HCT116 (cell line): Measurements from ENCODE around the gene ZNF266. TPM values are rescaled to one million over a fixed set of nuclear protein-coding genes. Genes with fewer than 3 reads are reported as not detected.
A peak's percentile ranks its signal among the peaks of the same experiment; 100 is the strongest.

Experiments
- ATAC-seq: fragments of 200-7000 bp; cut with Tn5 transposase; 2 replicates; pipeline ENCODE4 v1.9.1; 2020; ENCODE audit warnings: mild to moderate bottlenecking, moderate library complexity
- BruUV-seq: library from RNA; stranded (reverse); fragments of 400-500 nt; replicated peaks from 2 replicates; lab custom pipeline; 2021; lab: Mats Ljungman, UMichigan
- CTCF ChIA-PET: fragments of 300-600 bp; sonication (Branson Sonifier 250); formaldehyde crosslinking; loops from one replicate; lab custom pipeline; 2021; ENCODE audit warnings: antibody characterized with exemption; lab: Charles Lee
- POLR2A ChIA-PET: fragments of 300-600, 350-600 bp; sonication (Branson Sonifier 250); formaldehyde crosslinking; loops from one replicate; lab custom pipeline; 2021; ENCODE audit warnings: antibody characterized with exemption; lab: Charles Lee
- RAD21 ChIA-PET, 2 experiments: fragments of 300-600 bp; sonication (Branson Sonifier 250); formaldehyde crosslinking; loops; one replicate each; lab custom pipeline; 2023; ENCODE audit warnings: low total read pairs in 2 of 2; ENCODE audit not compliant: uncharacterized antibody in 2 of 2, unreplicated experiment in 2 of 2, low non-redundant PET in 1 of 2; lab: Charles Lee
- DNase-seq: peaks from one replicate; pipeline ENCODE4 v3.0.0-alpha.2; 2010; ENCODE audit warnings: low read depth, low spot score
- H2AFZ ChIP-seq: fragments of 200-600 bp; shearing (Covaris generic), sonication (generic); 2 replicates; pipeline ENCODE4 v1.6.1; 2017; ENCODE audit warnings: low read depth, mixed run types, mixed read lengths, antibody characterized with exemption, low read length; ENCODE audit not compliant: poor library complexity, severe bottlenecking
- H3K27ac ChIP-seq: 2 replicates; pipeline ENCODE4 v1.5.1; 2012; ENCODE audit warnings: low read depth, low read length
- H3K27me3 ChIP-seq: fragments of 200-600 bp; sonication (generic); 2 replicates; pipeline ENCODE4 v1.6.1; 2016; ENCODE audit warnings: mixed run types, low read length, mixed read lengths; ENCODE audit not compliant: insufficient read depth
- H3K36me3 ChIP-seq, 2 experiments: fragments of 200-500 bp in 1 of 2; fragments of 200-600 bp in 1 of 2; sonication (Bioruptor generic) in 1 of 2; sonication (generic) in 1 of 2; 2 replicates each; pipeline versions ENCODE4 v1.5.1 to v1.6.1; 2014 to 2016; ENCODE audit warnings: low read length in 2 of 2, inconsistent platforms in 1 of 2, mixed read lengths in 1 of 2, mixed run types in 1 of 2; ENCODE audit not compliant: insufficient read depth in 2 of 2, control insufficient read depth in 1 of 2
- H3K4me1 ChIP-seq, 2 experiments: fragments of 200-600 bp in 1 of 2; sonication (generic) in 1 of 2; 2 replicates each; pipeline versions ENCODE4 v1.5.1 to v1.6.1; 2012 to 2017; ENCODE audit warnings: low read length in 2 of 2, inconsistent platforms in 1 of 2, mild to moderate bottlenecking in 1 of 2, mixed read lengths in 1 of 2, mixed run types in 1 of 2, moderate library complexity in 1 of 2; ENCODE audit not compliant: insufficient read depth in 2 of 2, control insufficient read depth in 1 of 2
- H3K4me2 ChIP-seq: fragments of 200-600 bp; sonication (generic); 2 replicates; pipeline ENCODE4 v1.6.1; 2017; ENCODE audit warnings: mixed run types, low read length, mixed read lengths
- H3K4me3 ChIP-seq, 2 experiments: fragments of 200-600 bp in 1 of 2; sonication (generic) in 1 of 2; replicated peaks in 1 of 2; 2 replicates each; pipeline ENCODE4 v1.5.1; 2011 to 2016; ENCODE audit warnings: low read length in 2 of 2, control low read depth in 1 of 2, low read depth in 1 of 2, mild to moderate bottlenecking in 1 of 2, mixed read lengths in 1 of 2, mixed run types in 1 of 2
- H3K79me2 ChIP-seq: fragments of 200-600 bp; sonication (generic); 2 replicates; pipeline ENCODE4 v1.6.1; 2017; ENCODE audit warnings: mild to moderate bottlenecking, mixed run types, low read length, moderate library complexity, mixed read lengths; ENCODE audit not compliant: insufficient read depth
- H3K9ac ChIP-seq: fragments of 200-600 bp; sonication (generic); 2 replicates; pipeline ENCODE4 v1.6.1; 2016; ENCODE audit warnings: low read length, mixed read lengths
- H3K9me2 ChIP-seq: fragments of 200-600 bp; sonication (generic), shearing (Covaris generic); 2 replicates; pipeline ENCODE4 v1.6.1; 2017; ENCODE audit warnings: mixed run types, mild to moderate bottlenecking, moderate library complexity; ENCODE audit not compliant: insufficient read depth
- H3K9me3 ChIP-seq, 2 experiments: fragments of 200-500 bp in 1 of 2; fragments of 200-600 bp in 1 of 2; sonication (Bioruptor generic) in 1 of 2; sonication (generic) in 1 of 2; 2 replicates each; pipeline ENCODE4 v1.6.1; 2014 to 2017; ENCODE audit warnings: low read length in 2 of 2, mixed read lengths in 2 of 2, inconsistent platforms in 1 of 2, low read depth in 1 of 2, mild to moderate bottlenecking in 1 of 2, mixed run types in 1 of 2, moderate library complexity in 1 of 2; ENCODE audit not compliant: control insufficient read depth in 1 of 2, insufficient read depth in 1 of 2
- H4K20me1 ChIP-seq: fragments of 200-600 bp; sonication (generic), shearing (Covaris generic); 2 replicates; pipeline ENCODE4 v1.6.1; 2017; ENCODE audit warnings: mixed run types, mild to moderate bottlenecking, moderate library complexity; ENCODE audit not compliant: insufficient read depth
- CEBPB ChIP-seq: IDR thresholded peaks from 2 replicates; pipeline ENCODE4 v1.6.1; 2012; ENCODE audit warnings: low read depth
- EZH2phosphoT487 ChIP-seq: fragments of 200-600 bp; IDR thresholded peaks from 2 replicates; pipeline ENCODE4 v1.6.1; 2018; ENCODE audit warnings: antibody characterized with exemption, borderline replicate concordance
- POLR2A ChIP-seq: IDR thresholded peaks from 2 replicates; pipeline ENCODE4 v1.7.0; 2011; ENCODE audit warnings: borderline replicate concordance; ENCODE audit not compliant: insufficient read depth, insufficient read length; ENCODE audit errors: extremely low read depth
- POLR2AphosphoS5 ChIP-seq: IDR thresholded peaks from 2 replicates; pipeline ENCODE4 v1.6.1; 2011; ENCODE audit warnings: mild to moderate bottlenecking, low read depth, low read length, moderate library complexity
- ZFX ChIP-seq: fragments of 450-650 bp; IDR thresholded peaks from 2 replicates; pipeline ENCODE4 v1.6.1; 2017
- intact Hi-C: fragments of 100-400 bp; cut with micrococcal nuclease; formaldehyde crosslinking; loops from 2 replicates; pipeline ENCODE4 v1.10.0; 2022
- total RNA-seq: library from RNA; stranded (reverse); gene quantifications from one replicate; pipeline ENCODE4 v1.2.1, GENCODE V29; 2021; ENCODE audit not compliant: unreplicated experiment
- TF ChIP-seq, protein P1 (sequence below): IDR thresholded peaks from 2 replicates; pipeline ENCODE4 v1.6.1; 2012; ENCODE audit warnings: low read depth
- TF ChIP-seq, protein P2 (sequence below): IDR thresholded peaks from 2 replicates; pipeline ENCODE4 v1.6.1; 2012

ZNF266 gene
- total RNA-seq, 1 experiment from 2014 or later = 9.4 TPM

DNA sequence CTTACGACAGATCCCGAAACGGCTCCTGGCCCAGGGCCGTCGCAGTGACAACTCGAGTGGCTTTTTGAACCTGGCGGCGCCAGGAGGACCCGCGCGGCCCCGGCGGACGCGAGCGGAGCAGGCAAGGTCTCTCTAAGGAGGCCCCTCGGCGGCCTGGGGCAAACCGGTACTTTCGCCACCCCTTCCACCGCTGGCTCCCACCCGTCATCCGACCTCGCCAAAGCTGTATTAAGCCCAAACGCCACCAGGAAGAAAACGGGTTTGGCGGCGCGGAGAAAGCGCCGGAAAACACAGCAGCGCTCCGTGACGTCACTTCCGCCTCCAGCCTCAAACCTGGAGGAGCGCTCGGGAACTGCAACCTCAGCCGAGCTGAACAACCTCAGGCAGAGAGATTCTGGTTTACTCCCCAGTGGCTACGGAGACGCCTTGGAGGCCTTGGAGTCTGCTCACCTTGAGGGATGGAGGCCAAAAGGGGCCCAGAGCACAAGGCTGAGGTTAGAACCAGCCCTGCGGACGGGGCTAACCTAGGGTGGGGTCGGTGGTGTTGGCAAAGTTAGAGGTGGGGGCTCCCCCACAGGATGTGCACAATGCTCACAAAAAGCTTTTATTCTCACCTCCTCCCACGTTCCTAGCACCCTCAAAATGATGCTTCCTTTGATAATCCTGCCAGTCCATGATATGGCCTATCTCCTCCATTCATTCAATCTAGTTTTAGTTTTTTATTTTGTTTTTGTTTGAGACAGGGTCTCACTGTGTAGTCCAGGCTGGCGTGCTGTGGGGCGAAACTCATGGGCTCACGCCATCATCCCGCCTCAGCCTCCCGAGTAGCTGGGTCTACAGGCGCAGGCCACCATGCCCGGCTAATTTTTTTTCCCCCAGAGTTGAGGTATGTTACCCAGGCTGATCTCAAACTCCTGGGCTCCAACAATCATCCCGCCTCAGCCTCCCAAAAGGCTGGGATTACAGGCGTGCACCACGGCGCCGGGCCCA lies at the start of gene ZNF266 (continued):
- TF ChIP-seq, protein P1, sequence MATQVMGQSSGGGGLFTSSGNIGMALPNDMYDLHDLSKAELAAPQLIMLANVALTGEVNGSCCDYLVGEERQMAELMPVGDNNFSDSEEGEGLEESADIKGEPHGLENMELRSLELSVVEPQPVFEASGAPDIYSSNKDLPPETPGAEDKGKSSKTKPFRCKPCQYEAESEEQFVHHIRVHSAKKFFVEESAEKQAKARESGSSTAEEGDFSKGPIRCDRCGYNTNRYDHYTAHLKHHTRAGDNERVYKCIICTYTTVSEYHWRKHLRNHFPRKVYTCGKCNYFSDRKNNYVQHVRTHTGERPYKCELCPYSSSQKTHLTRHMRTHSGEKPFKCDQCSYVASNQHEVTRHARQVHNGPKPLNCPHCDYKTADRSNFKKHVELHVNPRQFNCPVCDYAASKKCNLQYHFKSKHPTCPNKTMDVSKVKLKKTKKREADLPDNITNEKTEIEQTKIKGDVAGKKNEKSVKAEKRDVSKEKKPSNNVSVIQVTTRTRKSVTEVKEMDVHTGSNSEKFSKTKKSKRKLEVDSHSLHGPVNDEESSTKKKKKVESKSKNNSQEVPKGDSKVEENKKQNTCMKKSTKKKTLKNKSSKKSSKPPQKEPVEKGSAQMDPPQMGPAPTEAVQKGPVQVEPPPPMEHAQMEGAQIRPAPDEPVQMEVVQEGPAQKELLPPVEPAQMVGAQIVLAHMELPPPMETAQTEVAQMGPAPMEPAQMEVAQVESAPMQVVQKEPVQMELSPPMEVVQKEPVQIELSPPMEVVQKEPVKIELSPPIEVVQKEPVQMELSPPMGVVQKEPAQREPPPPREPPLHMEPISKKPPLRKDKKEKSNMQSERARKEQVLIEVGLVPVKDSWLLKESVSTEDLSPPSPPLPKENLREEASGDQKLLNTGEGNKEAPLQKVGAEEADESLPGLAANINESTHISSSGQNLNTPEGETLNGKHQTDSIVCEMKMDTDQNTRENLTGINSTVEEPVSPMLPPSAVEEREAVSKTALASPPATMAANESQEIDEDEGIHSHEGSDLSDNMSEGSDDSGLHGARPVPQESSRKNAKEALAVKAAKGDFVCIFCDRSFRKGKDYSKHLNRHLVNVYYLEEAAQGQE = no peak
- TF ChIP-seq, protein P2, sequence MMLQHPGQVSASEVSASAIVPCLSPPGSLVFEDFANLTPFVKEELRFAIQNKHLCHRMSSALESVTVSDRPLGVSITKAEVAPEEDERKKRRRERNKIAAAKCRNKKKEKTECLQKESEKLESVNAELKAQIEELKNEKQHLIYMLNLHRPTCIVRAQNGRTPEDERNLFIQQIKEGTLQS = no peak
- TF ChIP-seq POLR2AphosphoS5 (peak; percentile 80), ZFX (no peak), EZH2phosphoT487 (no peak), CEBPB (no peak)

DNA sequence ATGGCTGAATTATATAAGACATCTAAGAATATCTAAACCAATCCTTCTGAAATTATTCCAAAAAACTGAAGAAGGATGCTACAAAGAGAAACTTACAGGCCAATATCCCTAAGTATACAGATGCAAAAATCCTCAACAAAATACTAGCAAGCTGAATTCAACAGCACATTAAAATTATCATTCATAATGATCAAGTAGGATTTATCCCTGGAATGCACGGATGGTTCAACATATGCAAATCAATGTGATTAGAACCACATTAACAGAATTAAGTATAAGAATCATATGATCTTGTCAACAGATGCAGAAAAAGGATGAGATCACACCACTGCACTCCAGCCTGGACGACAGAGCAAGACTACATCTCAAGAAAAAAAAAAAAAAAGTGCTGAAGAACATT lies 49.8 kb upstream of the ZNF266 start:
- Histone ChIP-seq H3K9me2 (no peaks in the 10 kb centered on the region), H3K4me2 (no peak overlapping the region), H3K9me3 (peaks cover 8 to 12% of the 10 kb centered on the region in 2 experiments; a peak in 2 of 4 replicates), H4K20me1 (no peaks in the 10 kb centered on the region), H3K4me3 (no peak overlapping the region), H3K27ac (no peak overlapping the region), H3K27me3 (no peaks in the 10 kb centered on the region), H3K36me3 (no peaks in the 10 kb centered on the region), H2AFZ (no peak overlapping the region), H3K79me2 (no peaks in the 10 kb centered on the region), H3K9ac (no peak overlapping the region), H3K4me1 (no peaks in the 10 kb centered on the region)
- no peak for TF ChIP-seq CEBPB
- no peak for TF ChIP-seq POLR2A
- ATAC-seq = no peak
- CTCF ChIA-PET = no interaction called here
- intact Hi-C loops = no loop called here
- RAD21 ChIA-PET = no interaction called here
- DNase-seq = no peak
- BruUV-seq = no TSS peak
- POLR2A ChIA-PET = no interaction called here
